Stomach (tissue), 4 donors: ENCODE data around the gene GOLIM4.

ENCODE experiments used
- EP300 ChIP-seq: sonication (generic); formaldehyde crosslinking; IDR thresholded peaks from one replicate; pipeline ENCODE4 v1.6.1; 2017; ENCODE audit warnings: antibody characterized with exemption
- TF ChIP-seq, protein P1 (sequence below), 7 experiments: fragments of 450-650 bp in 4 of 7; fragments of 200-600 bp in 3 of 7; sonication (generic) in 3 of 7; IDR thresholded peaks; one replicate each; pipeline ENCODE4 v1.5.1; 2016 to 2019; ENCODE audit warnings: antibody characterized with exemption in 7 of 7, control low read depth in 2 of 7, mild to moderate bottlenecking in 1 of 7

DNA sequence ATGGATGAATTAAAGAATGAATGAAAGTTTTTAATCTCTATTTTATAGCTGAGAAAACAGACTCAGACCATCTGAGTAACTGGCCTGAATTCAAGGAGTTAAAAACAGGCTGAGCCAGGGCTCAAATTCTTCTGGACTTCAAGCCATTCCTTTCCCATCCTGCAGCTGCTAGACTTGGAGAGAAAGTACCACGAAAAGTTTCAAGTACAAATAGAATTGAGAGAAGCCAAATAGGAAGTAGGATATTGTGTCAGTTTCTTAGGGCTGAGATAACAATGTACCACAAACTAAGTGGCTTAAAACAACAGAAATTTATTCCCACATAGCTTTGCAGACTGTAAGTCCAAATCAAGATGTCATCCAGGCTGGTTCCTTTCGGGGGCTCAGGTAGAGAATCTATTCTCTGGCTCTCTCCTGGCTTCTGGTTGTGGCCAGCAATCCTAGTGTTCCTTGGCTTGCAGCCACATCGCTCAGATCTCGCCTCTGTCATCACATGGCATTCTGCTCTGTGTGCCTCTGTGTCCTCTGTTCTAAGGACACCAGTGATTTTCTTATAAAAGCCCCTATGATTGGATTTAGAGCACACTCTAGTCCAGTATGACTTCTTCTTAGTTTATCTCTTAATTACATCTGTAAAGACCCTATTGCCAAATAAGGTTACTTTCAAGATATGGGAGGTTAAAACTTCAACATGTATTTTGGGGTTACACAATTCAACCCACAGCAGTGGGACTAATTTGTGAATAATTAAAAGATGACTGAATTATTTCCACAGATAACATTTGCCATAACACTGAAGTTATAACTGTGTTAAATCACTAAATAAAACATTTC is 25.7 kb upstream of the GOLIM4 start:
- TF ChIP-seq EP300 = no peak
- TF ChIP-seq, protein P1, sequence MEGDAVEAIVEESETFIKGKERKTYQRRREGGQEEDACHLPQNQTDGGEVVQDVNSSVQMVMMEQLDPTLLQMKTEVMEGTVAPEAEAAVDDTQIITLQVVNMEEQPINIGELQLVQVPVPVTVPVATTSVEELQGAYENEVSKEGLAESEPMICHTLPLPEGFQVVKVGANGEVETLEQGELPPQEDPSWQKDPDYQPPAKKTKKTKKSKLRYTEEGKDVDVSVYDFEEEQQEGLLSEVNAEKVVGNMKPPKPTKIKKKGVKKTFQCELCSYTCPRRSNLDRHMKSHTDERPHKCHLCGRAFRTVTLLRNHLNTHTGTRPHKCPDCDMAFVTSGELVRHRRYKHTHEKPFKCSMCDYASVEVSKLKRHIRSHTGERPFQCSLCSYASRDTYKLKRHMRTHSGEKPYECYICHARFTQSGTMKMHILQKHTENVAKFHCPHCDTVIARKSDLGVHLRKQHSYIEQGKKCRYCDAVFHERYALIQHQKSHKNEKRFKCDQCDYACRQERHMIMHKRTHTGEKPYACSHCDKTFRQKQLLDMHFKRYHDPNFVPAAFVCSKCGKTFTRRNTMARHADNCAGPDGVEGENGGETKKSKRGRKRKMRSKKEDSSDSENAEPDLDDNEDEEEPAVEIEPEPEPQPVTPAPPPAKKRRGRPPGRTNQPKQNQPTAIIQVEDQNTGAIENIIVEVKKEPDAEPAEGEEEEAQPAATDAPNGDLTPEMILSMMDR (IDR thresholded peaks at IDR 0.05) = no peak
